Neural progenitor cell (in vitro differentiated cells): ENCODE data around the gene UNC5B.

Experiments
- EZH2 ChIP-seq: fragments of 200-600 bp; sonication (generic); IDR thresholded peaks from 2 replicates; pipeline ENCODE4 v1.6.1; 2017; ENCODE audit warnings: antibody characterized with exemption, mild to moderate bottlenecking, moderate library complexity
- EZH2phosphoT487 ChIP-seq: fragments of 200-600 bp; sonication (generic); IDR thresholded peaks from 2 replicates; pipeline ENCODE4 v1.6.1; 2017; ENCODE audit warnings: antibody characterized with exemption
- TF ChIP-seq, protein P1 (sequence below): fragments of 200-600 bp; sonication (generic); IDR thresholded peaks from 2 replicates; pipeline ENCODE4 v1.5.1; 2017; ENCODE audit warnings: antibody characterized with exemption, mild to moderate bottlenecking

DNA sequence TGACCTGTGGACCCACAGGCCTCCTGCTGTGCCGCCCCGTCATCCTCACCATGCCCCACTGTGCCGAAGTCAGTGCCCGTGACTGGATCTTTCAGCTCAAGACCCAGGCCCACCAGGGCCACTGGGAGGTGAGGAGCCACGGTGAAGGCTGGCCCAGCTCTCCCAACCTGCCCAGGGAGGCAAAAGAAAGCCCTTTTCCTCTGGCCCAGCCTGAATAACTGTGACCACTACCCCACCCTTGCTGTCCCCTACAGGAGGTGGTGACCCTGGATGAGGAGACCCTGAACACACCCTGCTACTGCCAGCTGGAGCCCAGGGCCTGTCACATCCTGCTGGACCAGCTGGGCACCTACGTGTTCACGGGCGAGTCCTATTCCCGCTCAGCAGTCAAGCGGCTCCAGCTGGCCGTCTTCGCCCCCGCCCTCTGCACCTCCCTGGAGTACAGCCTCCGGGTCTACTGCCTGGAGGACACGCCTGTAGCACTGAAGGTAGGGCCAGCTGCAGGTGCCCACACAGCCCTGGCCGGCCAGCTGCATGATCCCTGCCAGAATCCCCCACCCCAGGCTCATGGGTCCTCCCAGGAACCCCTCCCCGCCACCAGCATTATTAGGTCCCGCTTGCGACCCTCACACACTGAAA, 81.2 kb downstream of the UNC5B start:
- TF ChIP-seq, protein P1, sequence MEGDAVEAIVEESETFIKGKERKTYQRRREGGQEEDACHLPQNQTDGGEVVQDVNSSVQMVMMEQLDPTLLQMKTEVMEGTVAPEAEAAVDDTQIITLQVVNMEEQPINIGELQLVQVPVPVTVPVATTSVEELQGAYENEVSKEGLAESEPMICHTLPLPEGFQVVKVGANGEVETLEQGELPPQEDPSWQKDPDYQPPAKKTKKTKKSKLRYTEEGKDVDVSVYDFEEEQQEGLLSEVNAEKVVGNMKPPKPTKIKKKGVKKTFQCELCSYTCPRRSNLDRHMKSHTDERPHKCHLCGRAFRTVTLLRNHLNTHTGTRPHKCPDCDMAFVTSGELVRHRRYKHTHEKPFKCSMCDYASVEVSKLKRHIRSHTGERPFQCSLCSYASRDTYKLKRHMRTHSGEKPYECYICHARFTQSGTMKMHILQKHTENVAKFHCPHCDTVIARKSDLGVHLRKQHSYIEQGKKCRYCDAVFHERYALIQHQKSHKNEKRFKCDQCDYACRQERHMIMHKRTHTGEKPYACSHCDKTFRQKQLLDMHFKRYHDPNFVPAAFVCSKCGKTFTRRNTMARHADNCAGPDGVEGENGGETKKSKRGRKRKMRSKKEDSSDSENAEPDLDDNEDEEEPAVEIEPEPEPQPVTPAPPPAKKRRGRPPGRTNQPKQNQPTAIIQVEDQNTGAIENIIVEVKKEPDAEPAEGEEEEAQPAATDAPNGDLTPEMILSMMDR, result no peak
- TF ChIP-seq EZH2 (no peak), EZH2phosphoT487 (no peak)
